ENCODE data around the gene TIPRL. TPM values are rescaled to one million over a fixed set of nuclear protein-coding genes. Genes with fewer than 3 reads are reported as not detected.

The TIPRL gene
- total and polyA plus RNA-seq, 2 of the 8 experiments (the other 6 are each of a cell fraction or from before 2014, with no cell fraction given), result 8.1 to 27.4 TPM

GRCh38 chr1:168221275-168221674 is 42.5 kb downstream of the TIPRL start:
- Histone ChIP-seq H3K23ac (ENCODE audit: insufficient read length) (no peak overlapping the region), H4K20me1 (replicated peaks in 1 of 2; ENCODE audit: control insufficient read depth in 1 of 2, insufficient read depth in 2 of 2, low read length in 2 of 2) (no peaks in the 10 kb centered on the region), H3K27ac (ENCODE audit: low read depth, low read length) (no peak overlapping the region), H2BK12ac (ENCODE audit: low read depth, low read length) (no peak overlapping the region), H4K5ac (ENCODE audit: insufficient read length, low read depth, low read length) (no peak overlapping the region), H3K14ac (ENCODE audit: insufficient read length) (no peak overlapping the region), H2BK5ac (ENCODE audit: low read depth, low read length) (no peak overlapping the region), H3K4me1 (replicated peaks in 1 of 4; ENCODE audit: control insufficient read depth in 3 of 4, insufficient read depth in 4 of 4, low read length in 3 of 4) (peaks cover 0 to 8% (median 6%) of the 10 kb centered on the region in 4 experiments; a peak in 5 of 7 replicates), H3K9ac (replicated peaks in 1 of 4; ENCODE audit: extremely low read depth in 1 of 4, low read depth in 3 of 4, low read length in 3 of 4) (no peak overlapping the region), H2BK120ac (replicated peaks; ENCODE audit: low read depth, low read length) (no peak overlapping the region), H3K56ac (replicated peaks; ENCODE audit: insufficient read length, low read depth, low read length) (no peak overlapping the region), H3K4me3 (ENCODE audit: extremely low read depth in 1 of 4, insufficient read depth in 2 of 4, low read depth in 3 of 4, low read length in 4 of 4) (no peak overlapping the region), H4K8ac (ENCODE audit: extremely low read depth, insufficient read depth, low read length) (no peak overlapping the region), H3K79me2 (ENCODE audit: control insufficient read depth in 1 of 2, insufficient read depth in 2 of 2, low read length in 2 of 2) (no peaks in the 10 kb centered on the region), H3K4me2 (ENCODE audit: insufficient read depth in 1 of 2, low read depth in 2 of 2, low read length in 2 of 2) (no peak overlapping the region), H3K27me3 (replicated peaks in 1 of 4; ENCODE audit: control insufficient read depth in 3 of 4, extremely low read depth in 1 of 4, insufficient read depth in 3 of 4, low read length in 3 of 4) (no peaks in the 10 kb centered on the region), H2AK5ac (ENCODE audit: low read depth, low read length) (no peak overlapping the region), H4K91ac (replicated peaks; ENCODE audit: insufficient read length, low read length) (no peak overlapping the region), H2BK15ac (ENCODE audit: low read length) (no peak overlapping the region), H3K9me3 (ENCODE audit: insufficient read depth in 2 of 2, low read depth in 1 of 2, low read length in 1 of 2) (0 out of 4 replicates have a peak, but pooled peaks cover 3 to 5% of the 10 kb centered on the region in 2 experiments), H2BK20ac (ENCODE audit: low read length) (no peak overlapping the region), H3K79me1 (ENCODE audit: low read depth, low read length) (no peaks in the 10 kb centered on the region), H3K23me2 (ENCODE audit: low read depth, low read length) (peaks cover 3% of the 10 kb centered on the region; the same call in 1 of the 2 replicates), H3K18ac (ENCODE audit: extremely low read depth, low read length) (no peak overlapping the region), H3K4ac (replicated peaks; ENCODE audit: insufficient read length, low read depth, low read length) (no peak overlapping the region), H3K36me3 (ENCODE audit: control insufficient read depth in 2 of 4, insufficient read depth in 4 of 4, low read length in 3 of 4) (no peaks in the 10 kb centered on the region), H2AFZ (ENCODE audit: low read length) (no peak overlapping the region)
- FAIRE-seq, result no peak
- POLR2A ChIA-PET (ENCODE audit: partially characterized antibody), result no interaction called here
- TF ChIP-seq KDM5A (IDR thresholded peaks at IDR 0.05; ENCODE audit: low read length), result no peak
- TF ChIP-seq TAF7 (optimal IDR thresholded peaks at IDR 0.05; ENCODE audit: borderline replicate concordance, low read depth, low read length), result no peak
- no peak for TF ChIP-seq TBP (IDR thresholded peaks at IDR 0.05; ENCODE audit: low read depth, low read length)
- TF ChIP-seq SIRT6 (IDR thresholded peaks at IDR 0.05; ENCODE audit: low read length), result no peak
- TF ChIP-seq FOSL1 (IDR thresholded peaks at IDR 0.05; ENCODE audit: insufficient read depth, low read depth, low read length), result no peak
- TF ChIP-seq, protein P1, sequence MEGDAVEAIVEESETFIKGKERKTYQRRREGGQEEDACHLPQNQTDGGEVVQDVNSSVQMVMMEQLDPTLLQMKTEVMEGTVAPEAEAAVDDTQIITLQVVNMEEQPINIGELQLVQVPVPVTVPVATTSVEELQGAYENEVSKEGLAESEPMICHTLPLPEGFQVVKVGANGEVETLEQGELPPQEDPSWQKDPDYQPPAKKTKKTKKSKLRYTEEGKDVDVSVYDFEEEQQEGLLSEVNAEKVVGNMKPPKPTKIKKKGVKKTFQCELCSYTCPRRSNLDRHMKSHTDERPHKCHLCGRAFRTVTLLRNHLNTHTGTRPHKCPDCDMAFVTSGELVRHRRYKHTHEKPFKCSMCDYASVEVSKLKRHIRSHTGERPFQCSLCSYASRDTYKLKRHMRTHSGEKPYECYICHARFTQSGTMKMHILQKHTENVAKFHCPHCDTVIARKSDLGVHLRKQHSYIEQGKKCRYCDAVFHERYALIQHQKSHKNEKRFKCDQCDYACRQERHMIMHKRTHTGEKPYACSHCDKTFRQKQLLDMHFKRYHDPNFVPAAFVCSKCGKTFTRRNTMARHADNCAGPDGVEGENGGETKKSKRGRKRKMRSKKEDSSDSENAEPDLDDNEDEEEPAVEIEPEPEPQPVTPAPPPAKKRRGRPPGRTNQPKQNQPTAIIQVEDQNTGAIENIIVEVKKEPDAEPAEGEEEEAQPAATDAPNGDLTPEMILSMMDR (IDR thresholded peaks at IDR 0.05; ENCODE audit: control extremely low read depth in 1 of 3, insufficient read depth in 1 of 3, low read depth in 1 of 3, low read length in 3 of 3), result no peak
- CTCF ChIA-PET (ENCODE audit: partially characterized antibody), result no interaction called here
- no peak for DNase-seq (ENCODE audit: low read depth in 1 of 2, low spot score in 2 of 2)
- WGBS, 2 experiments (ENCODE audit: extremely low coverage in 1 of 2, insufficient coverage in 1 of 2, insufficient read length in 1 of 2, insufficient replicate concordance in 2 of 2, low coverage in 1 of 2, low lambda C conversion rate in 2 of 2, missing lambda C conversion rate in 1 of 2), result 88% methylated on average over 2 of the region's 2 CpGs; no CpG with 5 or more reads in 1 of the 2 experiments
